Mesendoderm (in vitro differentiated cells): Measurements from ENCODE around the gene KLHL17.
"Not testable (repeated sequence)": the region's sequence is repeated elsewhere in the genome, so short reads cannot be mapped to it uniquely, and the experiment has no call there.

Source experiments
- DNase-seq: peaks from one replicate; pipeline ENCODE4 v3.0.0; 2013
- H2AK5ac ChIP-seq: 2 replicates; pipeline ENCODE4 v1.6.1; 2013; ENCODE audit warnings: low read length, inconsistent platforms
- H2BK120ac ChIP-seq: 2 replicates; pipeline ENCODE4 v1.6.1; 2013; ENCODE audit warnings: low read depth, mild to moderate bottlenecking, low read length, moderate library complexity, mixed read lengths
- H2BK15ac ChIP-seq: replicated peaks from 2 replicates; pipeline ENCODE4 v1.6.1; 2013; ENCODE audit warnings: low read depth, mild to moderate bottlenecking, moderate library complexity
- H2BK5ac ChIP-seq: 2 replicates; pipeline ENCODE4 v1.6.1; 2013; ENCODE audit warnings: low read length, inconsistent platforms
- H3K18ac ChIP-seq: 2 replicates; pipeline ENCODE4 v1.6.1; 2013; ENCODE audit warnings: mild to moderate bottlenecking, low read length, mixed read lengths
- H3K23ac ChIP-seq: one replicate; pipeline ENCODE4 v1.6.1; 2013; ENCODE audit warnings: low read length
- H3K27ac ChIP-seq: 2 replicates; pipeline ENCODE4 v1.5.1; 2013; ENCODE audit warnings: low read depth, mild to moderate bottlenecking, inconsistent platforms, low read length, moderate library complexity
- H3K27me3 ChIP-seq: 2 replicates; pipeline ENCODE4 v1.6.1; 2013; ENCODE audit warnings: low read length, control low read depth, mild to moderate bottlenecking, inconsistent platforms; ENCODE audit not compliant: insufficient read depth, poor library complexity
- H3K36me3 ChIP-seq: 2 replicates; pipeline ENCODE4 v1.6.1; 2013; ENCODE audit warnings: low read length, inconsistent platforms; ENCODE audit not compliant: control insufficient read depth, insufficient read depth
- H3K4ac ChIP-seq: one replicate; pipeline ENCODE4 v1.6.1; 2013; ENCODE audit warnings: low read depth, mild to moderate bottlenecking, low read length, moderate library complexity
- H3K4me1 ChIP-seq: 2 replicates; pipeline ENCODE4 v1.6.1; 2013; ENCODE audit warnings: low read depth, low read length, inconsistent platforms; ENCODE audit not compliant: control insufficient read depth
- H3K4me2 ChIP-seq: 2 replicates; pipeline ENCODE4 v1.6.1; 2013; ENCODE audit warnings: low read length
- H3K4me3 ChIP-seq: 2 replicates; pipeline ENCODE4 v1.5.1; 2013; ENCODE audit warnings: mild to moderate bottlenecking, low read length
- H3K56ac ChIP-seq: one replicate; pipeline ENCODE4 v1.6.1; 2013; ENCODE audit warnings: low read length
- H3K79me1 ChIP-seq: 2 replicates; pipeline ENCODE4 v1.6.1; 2013; ENCODE audit warnings: low read length, inconsistent platforms
- H3K79me2 ChIP-seq: 2 replicates; pipeline ENCODE4 v1.6.1; 2013; ENCODE audit warnings: mild to moderate bottlenecking, low read length; ENCODE audit not compliant: control insufficient read depth, insufficient read depth
- H3K9ac ChIP-seq: 2 replicates; pipeline ENCODE4 v1.6.1; 2013; ENCODE audit warnings: low read length, inconsistent platforms
- H4K5ac ChIP-seq: one replicate; pipeline ENCODE4 v1.6.1; 2013; ENCODE audit warnings: low read length
- H4K8ac ChIP-seq: one replicate; pipeline ENCODE4 v1.6.1; 2013; ENCODE audit warnings: low read depth, mild to moderate bottlenecking, control low read depth, low read length, moderate library complexity
- WGBS: extraction: QIAGEN DNeasy Blood & Tissue Kit; methylation state at CpG from one replicate; pipeline ENCODE4 v1.1.7; 2013; ENCODE audit warnings: low lambda C conversion rate, missing lambda C conversion rate; ENCODE audit not compliant: insufficient coverage; ENCODE audit errors: extremely low coverage; 5-methylcytosine and 5-hydroxymethylcytosine counted together

Gene KLHL17

GRCh38 chr1:992362-992761, 32.0 kb downstream of the KLHL17 start:
- no peaks in the 10 kb centered on the region for H3K79me2 ChIP-seq
- no peak overlapping the region for H3K27ac ChIP-seq
- H3K27me3 ChIP-seq, result peaks cover 6% of the 10 kb centered on the region
- H2BK120ac ChIP-seq, result no peak overlapping the region
- no peak overlapping the region for H4K5ac ChIP-seq
- H3K18ac ChIP-seq, result no peak overlapping the region
- no peak overlapping the region for H2BK15ac ChIP-seq
- no peak overlapping the region for H3K23ac ChIP-seq
- H3K9ac ChIP-seq, result no peak overlapping the region
- no CpG with 5 or more reads among the region's 7 CpGs for WGBS
- no peak overlapping the region for H2AK5ac ChIP-seq
- H3K36me3 ChIP-seq, result no peaks in the 10 kb centered on the region
- DNase-seq, result no peak
- no peak overlapping the region for H4K8ac ChIP-seq
- H3K56ac ChIP-seq, result no peak overlapping the region
- no peak overlapping the region for H3K4me2 ChIP-seq
- no peaks in the 10 kb centered on the region for H3K4me1 ChIP-seq
- no peaks in the 10 kb centered on the region for H3K79me1 ChIP-seq
- H2BK5ac ChIP-seq, result no peak overlapping the region
- H3K4me3 ChIP-seq, result no peak overlapping the region
- H3K4ac ChIP-seq, result no peak overlapping the region

- H2AK5ac ChIP-seq, result no peak overlapping the region
- H3K79me2 ChIP-seq, result no peaks in the 10 kb centered on the region
- no peak overlapping the region for H4K8ac ChIP-seq
- H3K4me3 ChIP-seq, result no peak overlapping the region
- H3K4me2 ChIP-seq, result no peak overlapping the region
- H3K56ac ChIP-seq, result no peak overlapping the region
- no peak overlapping the region for H4K5ac ChIP-seq
- H3K27ac ChIP-seq, result no peak overlapping the region
- no peak overlapping the region for H2BK5ac ChIP-seq
- H3K18ac ChIP-seq, result no peak overlapping the region
- H3K4me1 ChIP-seq, result no peaks in the 10 kb centered on the region
- H3K36me3 ChIP-seq, result no peaks in the 10 kb centered on the region
- WGBS, result no CpG with 5 or more reads among the region's 15 CpGs
- no peak for DNase-seq
- H3K27me3 ChIP-seq, result peaks cover 16% of the 10 kb centered on the region
- no peak overlapping the region for H2BK120ac ChIP-seq
- no peak overlapping the region for H3K23ac ChIP-seq
- H3K79me1 ChIP-seq, result no peaks in the 10 kb centered on the region
- no peak overlapping the region for H3K4ac ChIP-seq
- no peak overlapping the region for H3K9ac ChIP-seq
- no peak overlapping the region for H2BK15ac ChIP-seq
These were observed 33.1 kb downstream of the KLHL17 start for GRCh38 chr1:993379-993995.

GRCh38 chr1:994546-994945, 34.2 kb downstream of the KLHL17 start:
- not testable (repeated sequence) for H3K4ac ChIP-seq, H3K4me1 ChIP-seq, H3K56ac ChIP-seq, H3K79me1 ChIP-seq, H3K23ac ChIP-seq, H4K8ac ChIP-seq, H3K9ac ChIP-seq, H2BK15ac ChIP-seq, DNase-seq, H2BK120ac ChIP-seq, H3K79me2 ChIP-seq, H3K27ac ChIP-seq, H3K36me3 ChIP-seq, H4K5ac ChIP-seq, H2AK5ac ChIP-seq, H2BK5ac ChIP-seq, H3K4me3 ChIP-seq, H3K4me2 ChIP-seq, H3K18ac ChIP-seq
- peaks cover 21% of the 10 kb centered on the region for H3K27me3 ChIP-seq
- no CpG with 5 or more reads among the region's 6 CpGs for WGBS

- Histone ChIP-seq H4K5ac (no peak overlapping the region), H3K4me1 (no peaks in the 10 kb centered on the region), H3K79me2 (no peaks in the 10 kb centered on the region), H3K27ac (no peak overlapping the region), H2BK5ac (no peak overlapping the region), H3K4ac (no peak overlapping the region), H3K4me3 (no peak overlapping the region), H3K23ac (no peak overlapping the region), H3K36me3 (no peaks in the 10 kb centered on the region), H3K18ac (no peak overlapping the region), H3K56ac (no peak overlapping the region), H3K27me3 (peaks cover 24% of the 10 kb centered on the region), H3K4me2 (no peak overlapping the region), H3K9ac (no peak overlapping the region), H3K79me1 (no peaks in the 10 kb centered on the region), H2BK120ac (no peak overlapping the region), H2AK5ac (no peak overlapping the region), H4K8ac (no peak overlapping the region), H2BK15ac (no peak overlapping the region)
- WGBS, result no CpG with 5 or more reads among the region's 30 CpGs
- DNase-seq, result no peak
These were observed 35.6 kb downstream of the KLHL17 start for GRCh38 chr1:995665-996633.

- Histone ChIP-seq H3K4me3 (no peak overlapping the region), H4K5ac (no peak overlapping the region), H2BK15ac (no peak overlapping the region), H2BK5ac (no peak overlapping the region), H3K9ac (no peak overlapping the region), H3K18ac (no peak overlapping the region), H3K56ac (no peak overlapping the region), H3K4me1 (no peaks in the 10 kb centered on the region), H4K8ac (no peak overlapping the region), H3K79me2 (no peaks in the 10 kb centered on the region), H2BK120ac (no peak overlapping the region), H2AK5ac (no peak overlapping the region), H3K27ac (no peak overlapping the region), H3K23ac (no peak overlapping the region), H3K27me3 (peaks cover 27% of the 10 kb centered on the region), H3K4ac (no peak overlapping the region), H3K79me1 (no peaks in the 10 kb centered on the region), H3K36me3 (no peaks in the 10 kb centered on the region), H3K4me2 (no peak overlapping the region)
- no peak for DNase-seq
- WGBS, result no CpG with 5 or more reads among the region's 24 CpGs
These were observed 36.7 kb downstream of the KLHL17 start for GRCh38 chr1:996851-997712.
